Measurements from ENCODE around the gene FGB.
A peak's percentile ranks its signal among the peaks of the same experiment; 100 is the strongest.

Gene FGB

GRCh38 chr4:154562697-154563254 is at the start of gene FGB:
Gene FGB, plus strand, starts transcription at chr4:154563011. Its CDS starts 8 bp downstream, at chr4:154563019.
- no peak for DNase-seq

GRCh38 chr4:154516318-154517029 is 46.3 kb upstream of the FGB start:
- DNase-seq = no peak

- DNase-seq = no peak
These were observed 45.2 kb upstream of the FGB start for GRCh38 chr4:154517591-154517990.

- no peak for DNase-seq
These were observed 43.6 kb upstream of the FGB start for GRCh38 chr4:154519214-154519613.

- no peak for DNase-seq
These were observed 41.2 kb upstream of the FGB start for GRCh38 chr4:154521607-154522006.

- DNase-seq = no peak
These were observed 36.7 kb upstream of the FGB start for GRCh38 chr4:154526151-154526550.

- no peak for DNase-seq
These were observed 35.5 kb upstream of the FGB start for GRCh38 chr4:154527308-154527707.

GRCh38 chr4:154528869-154529268 is 33.9 kb upstream of the FGB start:
- DNase-seq = no peak

- no peak for DNase-seq
These were observed 32.9 kb upstream of the FGB start for GRCh38 chr4:154529728-154530519.

- DNase-seq = no peak
These were observed 28.5 kb upstream of the FGB start for GRCh38 chr4:154534296-154534695.

GRCh38 chr4:154542271-154542879 is 20.4 kb upstream of the FGB start:
- DNase-seq = no peak

GRCh38 chr4:154545689-154546088 is 17.1 kb upstream of the FGB start:
- no peak for DNase-seq

- DNase-seq = peak; percentile 96
These were observed 12.7 kb upstream of the FGB start, which contains the start of gene PLRG1 for GRCh38 chr4:154549894-154550790. Gene PLRG1, minus strand, starts transcription at chr4:154550400. Its CDS starts 92 bp downstream, at chr4:154550308.

- peak; percentile 74 for DNase-seq
These were observed 10.7 kb upstream of the FGB start for GRCh38 chr4:154551872-154552686.

- no peak for DNase-seq
These were observed 3.7 kb upstream of the FGB start for GRCh38 chr4:154559141-154559493.

- no peak for DNase-seq
These were observed 3.1 kb upstream of the FGB start for GRCh38 chr4:154559494-154560418.

GRCh38 chr4:154560419-154560801 is 2.4 kb upstream of the FGB start:
- no peak for DNase-seq

- DNase-seq = no peak
These were observed 2.0 kb upstream of the FGB start for GRCh38 chr4:154560824-154561231.

- DNase-seq = no peak
These were observed 1.5 kb downstream of the FGB start for GRCh38 chr4:154564311-154564710.

GRCh38 chr4:154565704-154566103 is 2.9 kb downstream of the FGB start:
- no peak for DNase-seq
